ENCODE measurements around the gene HNMT. TPM values are rescaled to one million over a fixed set of nuclear protein-coding genes. Genes with fewer than 3 reads are reported as not detected.

Gene HNMT
- total RNA-seq, 1 experiment from 2014 or later = 3.1 TPM

DNA sequence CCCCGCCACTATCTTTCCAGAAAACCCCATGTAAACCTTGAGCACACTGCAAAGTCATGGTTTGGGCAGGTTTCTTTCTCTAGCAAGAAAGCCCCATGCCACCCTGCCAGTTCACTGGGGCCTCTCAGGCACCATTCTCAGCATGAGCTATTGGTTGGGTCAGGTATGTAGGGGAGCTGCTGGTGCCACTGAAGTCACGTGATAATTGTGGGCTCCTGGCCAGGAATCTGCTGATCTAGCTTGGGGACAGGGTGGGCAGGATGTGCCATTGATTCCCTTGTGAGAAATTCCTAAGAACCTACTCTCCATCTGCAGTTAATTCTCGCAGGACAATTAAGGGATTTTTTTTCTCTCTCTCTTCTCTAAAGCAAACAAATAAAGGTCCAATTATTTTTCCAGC lies 26.5 kb upstream of the HNMT start:
- Mint-ChIP-seq H3K36me3 (no peaks in the 10 kb centered on the region), H3K4me1 (no peaks in the 10 kb centered on the region), H3K27me3 (ENCODE audit: low read depth) (no peaks in the 10 kb centered on the region), H3K9me3 (no peaks in the 10 kb centered on the region), H3K27ac (no peak overlapping the region), H3K4me3 (no peak overlapping the region)
- no peak for ATAC-seq
- DNase-seq (ENCODE audit: low spot score) = no peak
- TF ChIP-seq ZNF232 (CRISPR knock-in tag; IDR thresholded peaks at IDR 0.05) = no peak
- no peak for TF ChIP-seq CREB1 (CRISPR knock-in tag; IDR thresholded peaks at IDR 0.05)
- no peak for TF ChIP-seq MXD4 (CRISPR knock-in tag; IDR thresholded peaks at IDR 0.05; ENCODE audit: borderline replicate concordance)
- no peak for TF ChIP-seq ESRRA (CRISPR knock-in tag; IDR thresholded peaks at IDR 0.05; ENCODE audit: borderline replicate concordance)
- TF ChIP-seq, protein P1, sequence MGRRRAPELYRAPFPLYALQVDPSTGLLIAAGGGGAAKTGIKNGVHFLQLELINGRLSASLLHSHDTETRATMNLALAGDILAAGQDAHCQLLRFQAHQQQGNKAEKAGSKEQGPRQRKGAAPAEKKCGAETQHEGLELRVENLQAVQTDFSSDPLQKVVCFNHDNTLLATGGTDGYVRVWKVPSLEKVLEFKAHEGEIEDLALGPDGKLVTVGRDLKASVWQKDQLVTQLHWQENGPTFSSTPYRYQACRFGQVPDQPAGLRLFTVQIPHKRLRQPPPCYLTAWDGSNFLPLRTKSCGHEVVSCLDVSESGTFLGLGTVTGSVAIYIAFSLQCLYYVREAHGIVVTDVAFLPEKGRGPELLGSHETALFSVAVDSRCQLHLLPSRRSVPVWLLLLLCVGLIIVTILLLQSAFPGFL (CRISPR knock-in tag; IDR thresholded peaks at IDR 0.05; ENCODE audit: borderline replicate concordance) = no peak
- TF ChIP-seq TCF7 (CRISPR knock-in tag; IDR thresholded peaks at IDR 0.05; ENCODE audit: low read depth) = no peak
- TF ChIP-seq NR3C1 (CRISPR knock-in tag; conservative IDR thresholded peaks at IDR 0.05; ENCODE audit: low read depth) = no peak
- ChIA-PET CTCF (no interaction called here), POLR2A (no interaction called here)

DNA sequence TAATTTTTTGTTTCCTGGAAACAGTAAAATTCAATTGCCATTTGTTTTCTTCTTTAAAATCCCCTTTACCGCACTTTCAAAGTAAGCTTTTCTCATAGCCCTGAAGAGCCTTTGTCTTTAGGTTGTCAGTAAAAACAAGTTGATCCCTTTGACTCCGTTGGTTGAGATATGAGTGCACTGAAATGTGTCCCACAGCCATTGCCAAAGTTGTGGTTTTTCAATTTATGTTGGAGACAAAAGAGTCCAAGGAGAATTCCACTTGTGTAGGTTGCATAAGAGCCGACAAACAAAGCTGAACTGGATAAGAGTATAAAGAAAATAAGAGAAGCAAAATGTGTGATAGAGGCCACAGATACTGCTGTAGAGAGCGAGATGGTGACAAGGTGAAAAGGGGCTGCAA lies 26.1 kb upstream of the HNMT start:
- CTCF ChIA-PET = no interaction called here
- DNase-seq (ENCODE audit: low spot score) (no peak), ATAC-seq (no peak)
- POLR2A ChIA-PET = interaction anchor here (0.6 kb wide), 1 partner anchor 26 kb away, joined by 3 read pairs; the partner anchor contains the start of gene HNMT
- Mint-ChIP-seq H3K4me1 (no peaks in the 10 kb centered on the region), H3K4me3 (no peak overlapping the region), H3K36me3 (no peaks in the 10 kb centered on the region), H3K27me3 (ENCODE audit: low read depth) (no peaks in the 10 kb centered on the region), H3K27ac (no peak overlapping the region), H3K9me3 (no peaks in the 10 kb centered on the region)
- TF ChIP-seq EMX1 (CRISPR knock-in tag; IDR thresholded peaks at IDR 0.05) = no peak
- TF ChIP-seq, protein P2, sequence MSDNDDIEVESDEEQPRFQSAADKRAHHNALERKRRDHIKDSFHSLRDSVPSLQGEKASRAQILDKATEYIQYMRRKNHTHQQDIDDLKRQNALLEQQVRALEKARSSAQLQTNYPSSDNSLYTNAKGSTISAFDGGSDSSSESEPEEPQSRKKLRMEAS (CRISPR knock-in tag; IDR thresholded peaks at IDR 0.05) = no peak
- TF ChIP-seq, protein P3, sequence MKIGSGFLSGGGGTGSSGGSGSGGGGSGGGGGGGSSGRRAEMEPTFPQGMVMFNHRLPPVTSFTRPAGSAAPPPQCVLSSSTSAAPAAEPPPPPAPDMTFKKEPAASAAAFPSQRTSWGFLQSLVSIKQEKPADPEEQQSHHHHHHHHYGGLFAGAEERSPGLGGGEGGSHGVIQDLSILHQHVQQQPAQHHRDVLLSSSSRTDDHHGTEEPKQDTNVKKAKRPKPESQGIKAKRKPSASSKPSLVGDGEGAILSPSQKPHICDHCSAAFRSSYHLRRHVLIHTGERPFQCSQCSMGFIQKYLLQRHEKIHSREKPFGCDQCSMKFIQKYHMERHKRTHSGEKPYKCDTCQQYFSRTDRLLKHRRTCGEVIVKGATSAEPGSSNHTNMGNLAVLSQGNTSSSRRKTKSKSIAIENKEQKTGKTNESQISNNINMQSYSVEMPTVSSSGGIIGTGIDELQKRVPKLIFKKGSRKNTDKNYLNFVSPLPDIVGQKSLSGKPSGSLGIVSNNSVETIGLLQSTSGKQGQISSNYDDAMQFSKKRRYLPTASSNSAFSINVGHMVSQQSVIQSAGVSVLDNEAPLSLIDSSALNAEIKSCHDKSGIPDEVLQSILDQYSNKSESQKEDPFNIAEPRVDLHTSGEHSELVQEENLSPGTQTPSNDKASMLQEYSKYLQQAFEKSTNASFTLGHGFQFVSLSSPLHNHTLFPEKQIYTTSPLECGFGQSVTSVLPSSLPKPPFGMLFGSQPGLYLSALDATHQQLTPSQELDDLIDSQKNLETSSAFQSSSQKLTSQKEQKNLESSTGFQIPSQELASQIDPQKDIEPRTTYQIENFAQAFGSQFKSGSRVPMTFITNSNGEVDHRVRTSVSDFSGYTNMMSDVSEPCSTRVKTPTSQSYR (CRISPR knock-in tag; IDR thresholded peaks at IDR 0.05) = no peak
- no peak for TF ChIP-seq ZNF219 (CRISPR knock-in tag; IDR thresholded peaks at IDR 0.05; ENCODE audit: borderline replicate concordance)

DNA sequence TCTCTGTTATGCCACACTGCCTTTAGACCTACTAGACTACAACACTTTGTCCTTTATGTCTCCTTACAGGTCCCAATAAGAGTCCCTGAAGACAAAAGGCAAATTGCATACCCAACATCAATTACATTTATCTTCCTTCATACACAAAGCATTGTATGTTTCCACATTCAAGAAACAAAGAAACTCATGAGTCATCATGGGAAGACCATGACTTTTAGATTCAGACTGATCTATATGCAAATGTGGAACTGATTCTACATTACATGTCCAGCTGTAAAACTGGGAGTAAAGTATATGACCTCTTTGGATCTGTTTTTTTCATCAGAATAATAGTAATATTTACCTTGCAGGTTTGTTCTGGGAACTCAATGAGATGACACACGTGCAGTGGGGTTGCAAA lies 25.2 kb upstream of the HNMT start:
- Mint-ChIP-seq H3K27me3 (ENCODE audit: low read depth) (no peaks in the 10 kb centered on the region), H3K36me3 (no peaks in the 10 kb centered on the region), H3K27ac (no peak overlapping the region), H3K4me1 (no peaks in the 10 kb centered on the region), H3K4me3 (no peak overlapping the region), H3K9me3 (no peaks in the 10 kb centered on the region)
- DNase-seq (ENCODE audit: low spot score) = no peak
- no peak for ATAC-seq
- CTCF ChIA-PET = no interaction called here
- POLR2A ChIA-PET = no interaction called here
- no peak for TF ChIP-seq ESRRA (CRISPR knock-in tag; IDR thresholded peaks at IDR 0.05; ENCODE audit: borderline replicate concordance)
- no peak for TF ChIP-seq NR3C1 (CRISPR knock-in tag; conservative IDR thresholded peaks at IDR 0.05; ENCODE audit: low read depth)
- TF ChIP-seq, protein P4, sequence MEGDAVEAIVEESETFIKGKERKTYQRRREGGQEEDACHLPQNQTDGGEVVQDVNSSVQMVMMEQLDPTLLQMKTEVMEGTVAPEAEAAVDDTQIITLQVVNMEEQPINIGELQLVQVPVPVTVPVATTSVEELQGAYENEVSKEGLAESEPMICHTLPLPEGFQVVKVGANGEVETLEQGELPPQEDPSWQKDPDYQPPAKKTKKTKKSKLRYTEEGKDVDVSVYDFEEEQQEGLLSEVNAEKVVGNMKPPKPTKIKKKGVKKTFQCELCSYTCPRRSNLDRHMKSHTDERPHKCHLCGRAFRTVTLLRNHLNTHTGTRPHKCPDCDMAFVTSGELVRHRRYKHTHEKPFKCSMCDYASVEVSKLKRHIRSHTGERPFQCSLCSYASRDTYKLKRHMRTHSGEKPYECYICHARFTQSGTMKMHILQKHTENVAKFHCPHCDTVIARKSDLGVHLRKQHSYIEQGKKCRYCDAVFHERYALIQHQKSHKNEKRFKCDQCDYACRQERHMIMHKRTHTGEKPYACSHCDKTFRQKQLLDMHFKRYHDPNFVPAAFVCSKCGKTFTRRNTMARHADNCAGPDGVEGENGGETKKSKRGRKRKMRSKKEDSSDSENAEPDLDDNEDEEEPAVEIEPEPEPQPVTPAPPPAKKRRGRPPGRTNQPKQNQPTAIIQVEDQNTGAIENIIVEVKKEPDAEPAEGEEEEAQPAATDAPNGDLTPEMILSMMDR (IDR thresholded peaks at IDR 0.05) = no peak
- no peak for TF ChIP-seq TEAD1 (CRISPR knock-in tag; IDR thresholded peaks at IDR 0.05)
- no peak for TF ChIP-seq TP53 (CRISPR knock-in tag; IDR thresholded peaks at IDR 0.05)
- TF ChIP-seq, protein P5, sequence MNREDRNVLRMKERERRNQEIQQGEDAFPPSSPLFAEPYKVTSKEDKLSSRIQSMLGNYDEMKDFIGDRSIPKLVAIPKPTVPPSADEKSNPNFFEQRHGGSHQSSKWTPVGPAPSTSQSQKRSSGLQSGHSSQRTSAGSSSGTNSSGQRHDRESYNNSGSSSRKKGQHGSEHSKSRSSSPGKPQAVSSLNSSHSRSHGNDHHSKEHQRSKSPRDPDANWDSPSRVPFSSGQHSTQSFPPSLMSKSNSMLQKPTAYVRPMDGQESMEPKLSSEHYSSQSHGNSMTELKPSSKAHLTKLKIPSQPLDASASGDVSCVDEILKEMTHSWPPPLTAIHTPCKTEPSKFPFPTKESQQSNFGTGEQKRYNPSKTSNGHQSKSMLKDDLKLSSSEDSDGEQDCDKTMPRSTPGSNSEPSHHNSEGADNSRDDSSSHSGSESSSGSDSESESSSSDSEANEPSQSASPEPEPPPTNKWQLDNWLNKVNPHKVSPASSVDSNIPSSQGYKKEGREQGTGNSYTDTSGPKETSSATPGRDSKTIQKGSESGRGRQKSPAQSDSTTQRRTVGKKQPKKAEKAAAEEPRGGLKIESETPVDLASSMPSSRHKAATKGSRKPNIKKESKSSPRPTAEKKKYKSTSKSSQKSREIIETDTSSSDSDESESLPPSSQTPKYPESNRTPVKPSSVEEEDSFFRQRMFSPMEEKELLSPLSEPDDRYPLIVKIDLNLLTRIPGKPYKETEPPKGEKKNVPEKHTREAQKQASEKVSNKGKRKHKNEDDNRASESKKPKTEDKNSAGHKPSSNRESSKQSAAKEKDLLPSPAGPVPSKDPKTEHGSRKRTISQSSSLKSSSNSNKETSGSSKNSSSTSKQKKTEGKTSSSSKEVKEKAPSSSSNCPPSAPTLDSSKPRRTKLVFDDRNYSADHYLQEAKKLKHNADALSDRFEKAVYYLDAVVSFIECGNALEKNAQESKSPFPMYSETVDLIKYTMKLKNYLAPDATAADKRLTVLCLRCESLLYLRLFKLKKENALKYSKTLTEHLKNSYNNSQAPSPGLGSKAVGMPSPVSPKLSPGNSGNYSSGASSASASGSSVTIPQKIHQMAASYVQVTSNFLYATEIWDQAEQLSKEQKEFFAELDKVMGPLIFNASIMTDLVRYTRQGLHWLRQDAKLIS (CRISPR knock-in tag; IDR thresholded peaks at IDR 0.05; ENCODE audit: borderline replicate concordance) = no peak
- TF ChIP-seq HMGA2 (CRISPR knock-in tag; IDR thresholded peaks at IDR 0.05) = no peak
- no peak for TF ChIP-seq IRF2 (CRISPR knock-in tag; IDR thresholded peaks at IDR 0.05; ENCODE audit: borderline replicate concordance, low read depth)
- TF ChIP-seq, protein P6, sequence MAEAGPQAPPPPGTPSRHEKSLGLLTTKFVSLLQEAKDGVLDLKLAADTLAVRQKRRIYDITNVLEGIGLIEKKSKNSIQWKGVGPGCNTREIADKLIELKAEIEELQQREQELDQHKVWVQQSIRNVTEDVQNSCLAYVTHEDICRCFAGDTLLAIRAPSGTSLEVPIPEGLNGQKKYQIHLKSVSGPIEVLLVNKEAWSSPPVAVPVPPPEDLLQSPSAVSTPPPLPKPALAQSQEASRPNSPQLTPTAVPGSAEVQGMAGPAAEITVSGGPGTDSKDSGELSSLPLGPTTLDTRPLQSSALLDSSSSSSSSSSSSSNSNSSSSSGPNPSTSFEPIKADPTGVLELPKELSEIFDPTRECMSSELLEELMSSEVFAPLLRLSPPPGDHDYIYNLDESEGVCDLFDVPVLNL (CRISPR knock-in tag; IDR thresholded peaks at IDR 0.05; ENCODE audit: borderline replicate concordance, low read depth) = no peak
- TF ChIP-seq, protein P1 (CRISPR knock-in tag; IDR thresholded peaks at IDR 0.05; ENCODE audit: borderline replicate concordance) = no peak

Measured in WTC11 (cell line).